ENCODE results near the gene FCRLA.

FCRLA gene

GRCh38 chr1:161706113-161706481 is 932 bp upstream of the FCRLA start:
- Histone ChIP-seq H3K36me3 (ENCODE audit: control insufficient read depth in 2 of 2, insufficient read depth in 1 of 2, low read length in 2 of 2) (no peaks in the 10 kb centered on the region), H3K9me3 (ENCODE audit: control insufficient read depth, insufficient read depth, low read depth, low read length) (no peaks in the 10 kb centered on the region), H3K4me3 (ENCODE audit: low read depth, low read length) (no peak overlapping the region), H3K4me1 (ENCODE audit: control insufficient read depth, insufficient read depth, low read length) (no peaks in the 10 kb centered on the region), H3K27ac (ENCODE audit: extremely low read depth, low read depth, low read length) (no peak overlapping the region; the same call in 1 of the 2 replicates)
- TF ChIP-seq ZFP69B (tag by site-specific recombination; IDR thresholded peaks at IDR 0.05) (0 out of 2 replicates have a peak, but pooled peaks have one; percentile 38), ZFHX2 (tag by site-specific recombination; conservative IDR thresholded peaks at IDR 0.05) (peak; percentile 64), ZFP41 (tag by site-specific recombination; IDR thresholded peaks at IDR 0.05; ENCODE audit: borderline replicate concordance) (no peak), ZNF146 (tag by site-specific recombination; IDR thresholded peaks at IDR 0.05) (no peak), ZNF692 (tag by site-specific recombination; IDR thresholded peaks at IDR 0.05) (peak; percentile 45; the same call in 1 of the 2 replicates), ZSCAN23 (tag by site-specific recombination; IDR thresholded peaks at IDR 0.05) (no peak), PRDM10 (tag by site-specific recombination; IDR thresholded peaks at IDR 0.05) (peak; percentile 97), ZBTB20 (tag by site-specific recombination; IDR thresholded peaks at IDR 0.05) (no peak), ZNF555 (tag by site-specific recombination; conservative IDR thresholded peaks at IDR 0.05) (no peak), FEZF1 (tag by site-specific recombination; IDR thresholded peaks at IDR 0.05) (peak; percentile 26; the same call in 1 of the 2 replicates)
- ChIA-PET POLR2A (no interaction called here), CTCF (no interaction called here)

GRCh38 chr1:161707503-161707902 is 474 bp downstream of the FCRLA start:
- ChIA-PET CTCF (interaction anchor here (0.9 to 1.6 kb wide), 2 partner anchors 18 to 37 kb away, joined by 4 to 5 read pairs; no protein-coding TSS in a partner anchor), POLR2A (interaction anchor here (1.6 kb wide), 1 partner anchor 19 kb away, joined by 6 read pairs; no protein-coding TSS in a partner anchor)
- Histone ChIP-seq H3K4me1 (ENCODE audit: control insufficient read depth, insufficient read depth, low read length) (no peaks in the 10 kb centered on the region), H3K4me3 (ENCODE audit: low read depth, low read length) (no peak overlapping the region), H3K27ac (ENCODE audit: extremely low read depth, low read depth, low read length) (no peak overlapping the region), H3K9me3 (ENCODE audit: control insufficient read depth, insufficient read depth, low read depth, low read length) (no peaks in the 10 kb centered on the region), H3K36me3 (ENCODE audit: control insufficient read depth in 2 of 2, insufficient read depth in 1 of 2, low read length in 2 of 2) (no peaks in the 10 kb centered on the region)
- TF ChIP-seq ZNF24 (tag by site-specific recombination; IDR thresholded peaks at IDR 0.05) (no peak), TRIM28 (IDR thresholded peaks at IDR 0.05; ENCODE audit: borderline replicate concordance, low read length) (no peak), ZNF660 (tag by site-specific recombination; IDR thresholded peaks at IDR 0.05) (no peak), ZNF610 (tag by site-specific recombination; IDR thresholded peaks at IDR 0.05; ENCODE audit: borderline replicate concordance) (no peak)

GRCh38 chr1:161709373-161709772 is 2.3 kb downstream of the FCRLA start:
- Histone ChIP-seq H3K36me3 (ENCODE audit: control insufficient read depth in 2 of 2, insufficient read depth in 1 of 2, low read length in 2 of 2) (no peaks in the 10 kb centered on the region), H3K4me3 (ENCODE audit: low read depth, low read length) (no peak overlapping the region), H3K9me3 (ENCODE audit: control insufficient read depth, insufficient read depth, low read depth, low read length) (no peaks in the 10 kb centered on the region), H3K27ac (ENCODE audit: extremely low read depth, low read depth, low read length) (no peak overlapping the region), H3K4me1 (ENCODE audit: control insufficient read depth, insufficient read depth, low read length) (no peaks in the 10 kb centered on the region)
- POLR2A ChIA-PET: no interaction called here
- CTCF ChIA-PET: interaction anchor here (0.6 to 1.0 kb wide), 3 partner anchors 10 to 631 kb away, joined by 3 to 4 read pairs (median 4); no protein-coding TSS in a partner anchor
- TF ChIP-seq ZNF585B (tag by site-specific recombination; IDR thresholded peaks at IDR 0.05) (no peak), KLF9 (tag by site-specific recombination; IDR thresholded peaks at IDR 0.05; ENCODE audit: low read depth) (no peak), SETDB1 (IDR thresholded peaks at IDR 0.05; ENCODE audit: insufficient read length, low read length) (no peak), ZBTB48 (tag by site-specific recombination; IDR thresholded peaks at IDR 0.05) (no peak), ZNF280C (tag by site-specific recombination; IDR thresholded peaks at IDR 0.05) (no peak), ZSCAN23 (tag by site-specific recombination; IDR thresholded peaks at IDR 0.05) (no peak), CTCF (tag by site-specific recombination; IDR thresholded peaks at IDR 0.05) (no peak), PRDM1 (tag by site-specific recombination; IDR thresholded peaks at IDR 0.05) (no peak), ZNF311 (tag by site-specific recombination; IDR thresholded peaks at IDR 0.05; ENCODE audit: borderline replicate concordance) (no peak)

Data from HEK293 (cell line).